Measurements from ENCODE around the gene NTM.

Gene NTM

GRCh38 chr11:132134322-132134721, 763.9 kb downstream of the NTM start:
- Histone ChIP-seq H3K27ac (ENCODE audit: low read depth, low read length) (no peak overlapping the region), H3K27me3 (ENCODE audit: control insufficient read depth in 1 of 2, insufficient read depth in 2 of 2, low read length in 2 of 2) (no peaks in the 10 kb centered on the region), H3K9me3 (ENCODE audit: control insufficient read depth in 1 of 2, low read length in 2 of 2) (no peaks in the 10 kb centered on the region), H3K9ac (ENCODE audit: low read depth in 1 of 2, low read length in 2 of 2) (no peak overlapping the region), H3K4me1 (ENCODE audit: control insufficient read depth in 1 of 2, insufficient read depth in 2 of 2, low read length in 2 of 2) (no peaks in the 10 kb centered on the region), H3K4me3 (ENCODE audit: low read depth in 1 of 2, low read length in 2 of 2) (no peak overlapping the region), H3K36me3 (ENCODE audit: control insufficient read depth in 1 of 2, insufficient read depth in 2 of 2, low read length in 2 of 2) (no peaks in the 10 kb centered on the region)

DNA sequence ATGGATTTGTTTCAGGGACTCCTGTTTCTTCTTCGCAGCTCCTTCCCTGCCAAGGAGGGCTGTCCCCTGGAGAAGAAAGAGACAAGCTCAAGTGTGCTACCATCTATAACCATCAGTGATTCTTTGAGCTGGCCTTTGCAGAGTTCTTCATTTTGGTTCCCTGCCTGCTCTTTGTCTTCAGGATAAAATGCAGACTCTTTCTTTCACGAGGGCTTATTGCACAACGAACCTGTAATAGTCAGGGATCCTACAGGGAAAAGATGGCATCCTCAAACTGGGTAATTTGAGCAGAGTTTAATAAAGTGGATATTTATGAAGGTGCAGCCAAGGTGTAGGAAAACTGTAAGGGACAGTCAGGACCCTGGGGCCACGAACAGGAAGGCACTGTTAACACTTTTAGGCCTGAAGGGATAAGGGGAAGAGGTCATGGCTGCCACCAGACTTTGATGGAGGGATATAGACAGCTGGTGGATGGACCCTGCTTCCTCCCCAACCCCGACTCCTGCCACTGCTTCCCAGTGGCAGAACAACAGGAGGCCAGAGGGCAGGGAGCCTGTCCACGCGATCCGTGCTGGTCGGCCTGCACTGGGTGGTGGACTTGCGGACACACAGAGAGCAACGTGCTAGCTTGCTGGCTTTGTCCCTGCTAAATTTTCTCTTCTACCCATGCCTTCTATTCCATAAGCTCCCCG, 767.0 kb downstream of the NTM start:
- Histone ChIP-seq H3K9ac (ENCODE audit: low read depth in 1 of 2, low read length in 2 of 2) (no peak overlapping the region), H3K27me3 (ENCODE audit: control insufficient read depth in 1 of 2, insufficient read depth in 2 of 2, low read length in 2 of 2) (no peaks in the 10 kb centered on the region), H3K9me3 (ENCODE audit: control insufficient read depth in 1 of 2, low read length in 2 of 2) (no peaks in the 10 kb centered on the region), H3K36me3 (ENCODE audit: control insufficient read depth in 1 of 2, insufficient read depth in 2 of 2, low read length in 2 of 2) (no peaks in the 10 kb centered on the region), H3K4me3 (ENCODE audit: low read depth in 1 of 2, low read length in 2 of 2) (no peak overlapping the region), H3K27ac (ENCODE audit: low read depth, low read length) (no peak overlapping the region), H3K4me1 (ENCODE audit: control insufficient read depth in 1 of 2, insufficient read depth in 2 of 2, low read length in 2 of 2) (no peaks in the 10 kb centered on the region)

DNA sequence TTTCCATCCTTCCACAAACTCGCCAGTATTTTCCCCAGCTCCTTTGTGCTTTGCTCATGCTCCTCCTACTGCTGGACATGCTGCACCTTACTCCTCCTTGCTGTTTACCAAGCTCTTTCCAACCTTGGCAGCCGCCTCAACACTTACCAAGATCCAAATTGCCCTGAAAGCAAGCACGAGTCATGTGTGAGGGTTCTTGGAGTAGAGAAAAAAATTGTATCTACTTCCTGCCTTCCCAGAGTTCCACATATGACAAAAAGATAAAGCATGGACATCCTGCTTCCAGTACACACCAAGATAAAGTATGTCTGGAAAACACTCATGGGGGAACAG, 767.5 kb downstream of the NTM start:
- Histone ChIP-seq H3K27me3 (ENCODE audit: control insufficient read depth in 1 of 2, insufficient read depth in 2 of 2, low read length in 2 of 2) (no peaks in the 10 kb centered on the region), H3K4me3 (ENCODE audit: low read depth in 1 of 2, low read length in 2 of 2) (no peak overlapping the region), H3K27ac (ENCODE audit: low read depth, low read length) (no peak overlapping the region), H3K9me3 (ENCODE audit: control insufficient read depth in 1 of 2, low read length in 2 of 2) (no peaks in the 10 kb centered on the region), H3K9ac (ENCODE audit: low read depth in 1 of 2, low read length in 2 of 2) (no peak overlapping the region), H3K4me1 (ENCODE audit: control insufficient read depth in 1 of 2, insufficient read depth in 2 of 2, low read length in 2 of 2) (no peaks in the 10 kb centered on the region), H3K36me3 (ENCODE audit: control insufficient read depth in 1 of 2, insufficient read depth in 2 of 2, low read length in 2 of 2) (no peaks in the 10 kb centered on the region)

DNA sequence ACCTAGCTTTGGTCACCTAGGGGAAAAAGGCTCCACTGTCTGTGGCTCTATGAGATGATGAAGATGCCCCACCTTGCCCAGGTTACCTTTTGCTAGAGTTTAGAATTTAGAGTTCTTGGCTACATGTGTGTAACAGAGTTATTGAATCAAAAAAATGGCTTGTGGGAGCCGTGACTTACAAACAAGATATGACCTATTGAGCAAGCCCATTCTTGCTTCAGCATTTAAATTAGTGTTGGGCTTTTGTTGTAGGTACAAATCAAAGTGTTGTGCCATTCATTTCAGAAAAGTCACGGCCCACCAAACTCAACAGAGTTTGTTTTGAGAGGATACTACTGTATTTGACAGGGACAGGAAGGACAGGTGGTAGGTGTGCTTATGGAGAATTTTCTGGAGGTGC, 768.8 kb downstream of the NTM start:
- Histone ChIP-seq H3K9ac (ENCODE audit: low read depth in 1 of 2, low read length in 2 of 2) (no peak overlapping the region), H3K9me3 (ENCODE audit: control insufficient read depth in 1 of 2, low read length in 2 of 2) (no peaks in the 10 kb centered on the region), H3K27ac (ENCODE audit: low read depth, low read length) (no peak overlapping the region), H3K36me3 (ENCODE audit: control insufficient read depth in 1 of 2, insufficient read depth in 2 of 2, low read length in 2 of 2) (no peaks in the 10 kb centered on the region), H3K4me3 (ENCODE audit: low read depth in 1 of 2, low read length in 2 of 2) (no peak overlapping the region), H3K4me1 (ENCODE audit: control insufficient read depth in 1 of 2, insufficient read depth in 2 of 2, low read length in 2 of 2) (no peaks in the 10 kb centered on the region), H3K27me3 (ENCODE audit: control insufficient read depth in 1 of 2, insufficient read depth in 2 of 2, low read length in 2 of 2) (no peaks in the 10 kb centered on the region)

DNA sequence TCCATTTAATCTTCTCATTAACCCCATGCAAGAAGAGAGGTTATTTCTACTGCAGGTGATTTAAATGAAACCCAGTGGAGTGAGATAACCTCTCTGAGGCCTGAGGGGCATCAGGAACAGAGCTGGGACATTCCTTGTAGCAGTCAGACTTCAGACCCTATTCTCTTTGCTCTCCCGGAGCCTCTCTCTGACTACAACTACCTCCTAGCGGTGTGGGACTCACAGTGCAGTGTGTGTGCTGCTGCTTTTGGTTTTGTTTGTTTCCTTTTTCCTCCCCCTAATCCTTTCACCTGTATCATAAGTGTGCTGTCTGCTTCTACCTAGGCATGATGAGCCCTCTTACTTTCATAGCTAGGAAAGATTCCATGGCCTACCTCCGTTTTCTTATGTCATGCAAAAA, 769.6 kb downstream of the NTM start:
- no peaks in the 10 kb centered on the region for H3K4me1 ChIP-seq (ENCODE audit: control insufficient read depth in 1 of 2, insufficient read depth in 2 of 2, low read length in 2 of 2)
- no peaks in the 10 kb centered on the region for H3K27me3 ChIP-seq (ENCODE audit: control insufficient read depth in 1 of 2, insufficient read depth in 2 of 2, low read length in 2 of 2)
- H3K9me3 ChIP-seq (ENCODE audit: control insufficient read depth in 1 of 2, low read length in 2 of 2): no peaks in the 10 kb centered on the region
- H3K9ac ChIP-seq (ENCODE audit: low read depth in 1 of 2, low read length in 2 of 2): no peak overlapping the region
- H3K4me3 ChIP-seq (ENCODE audit: low read depth in 1 of 2, low read length in 2 of 2): no peak overlapping the region
- no peaks in the 10 kb centered on the region for H3K36me3 ChIP-seq (ENCODE audit: control insufficient read depth in 1 of 2, insufficient read depth in 2 of 2, low read length in 2 of 2)
- H3K27ac ChIP-seq (ENCODE audit: low read depth, low read length): no peak overlapping the region

DNA sequence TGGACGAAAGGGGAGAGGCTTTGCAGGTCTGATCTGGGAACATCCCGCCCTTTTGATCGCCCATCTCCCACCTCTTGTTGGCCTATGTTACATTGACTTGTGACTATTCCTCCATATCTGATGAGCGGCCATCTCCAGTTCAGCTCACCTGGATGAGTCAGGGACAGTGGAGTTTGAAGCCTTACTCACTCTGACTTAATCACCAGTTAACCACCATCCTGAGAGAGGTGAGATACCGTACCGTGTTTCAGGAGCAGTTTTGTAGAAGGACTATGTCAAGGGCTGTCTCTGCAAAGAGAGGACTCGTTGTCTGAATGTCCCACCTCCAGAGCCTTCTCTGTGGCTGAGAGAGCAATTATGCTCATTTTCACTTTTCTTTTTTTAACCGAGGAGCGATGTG, 771.7 kb downstream of the NTM start:
- Histone ChIP-seq H3K4me3 (ENCODE audit: low read depth in 1 of 2, low read length in 2 of 2) (no peak overlapping the region), H3K4me1 (ENCODE audit: control insufficient read depth in 1 of 2, insufficient read depth in 2 of 2, low read length in 2 of 2) (no peaks in the 10 kb centered on the region), H3K36me3 (ENCODE audit: control insufficient read depth in 1 of 2, insufficient read depth in 2 of 2, low read length in 2 of 2) (no peaks in the 10 kb centered on the region), H3K27me3 (ENCODE audit: control insufficient read depth in 1 of 2, insufficient read depth in 2 of 2, low read length in 2 of 2) (no peaks in the 10 kb centered on the region), H3K9ac (ENCODE audit: low read depth in 1 of 2, low read length in 2 of 2) (no peak overlapping the region), H3K27ac (ENCODE audit: low read depth, low read length) (no peak overlapping the region), H3K9me3 (ENCODE audit: control insufficient read depth in 1 of 2, low read length in 2 of 2) (no peaks in the 10 kb centered on the region)

GRCh38 chr11:132142554-132142953, 772.1 kb downstream of the NTM start:
- no peak overlapping the region for H3K4me3 ChIP-seq (ENCODE audit: low read depth in 1 of 2, low read length in 2 of 2)
- H3K9ac ChIP-seq (ENCODE audit: low read depth in 1 of 2, low read length in 2 of 2): no peak overlapping the region
- no peaks in the 10 kb centered on the region for H3K4me1 ChIP-seq (ENCODE audit: control insufficient read depth in 1 of 2, insufficient read depth in 2 of 2, low read length in 2 of 2)
- H3K9me3 ChIP-seq (ENCODE audit: control insufficient read depth in 1 of 2, low read length in 2 of 2): no peaks in the 10 kb centered on the region
- no peaks in the 10 kb centered on the region for H3K27me3 ChIP-seq (ENCODE audit: control insufficient read depth in 1 of 2, insufficient read depth in 2 of 2, low read length in 2 of 2)
- H3K27ac ChIP-seq (ENCODE audit: low read depth, low read length): no peak overlapping the region
- no peaks in the 10 kb centered on the region for H3K36me3 ChIP-seq (ENCODE audit: control insufficient read depth in 1 of 2, insufficient read depth in 2 of 2, low read length in 2 of 2)

DNA sequence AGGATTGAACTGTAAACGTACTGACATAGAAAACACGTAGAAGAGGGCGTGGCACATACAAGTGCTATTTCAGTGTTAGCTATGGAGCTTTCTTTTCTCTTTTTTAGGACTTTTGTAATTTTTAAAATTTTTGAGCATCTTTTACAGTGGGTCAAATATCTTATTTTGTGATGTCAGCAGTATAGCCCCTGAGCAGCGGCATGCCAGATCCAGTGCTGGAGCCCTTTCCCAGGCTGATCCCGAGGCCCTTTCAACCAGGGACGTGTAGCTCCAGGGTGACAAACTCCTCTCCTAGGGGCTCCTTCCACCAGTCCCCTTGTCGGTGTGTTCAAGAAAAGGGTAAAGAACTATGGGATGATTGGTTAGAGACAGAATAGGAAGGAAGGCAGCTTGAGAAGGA, 777.0 kb downstream of the NTM start:
- Histone ChIP-seq H3K27me3 (ENCODE audit: control insufficient read depth in 1 of 2, insufficient read depth in 2 of 2, low read length in 2 of 2) (no peaks in the 10 kb centered on the region), H3K4me3 (ENCODE audit: low read depth in 1 of 2, low read length in 2 of 2) (no peak overlapping the region), H3K27ac (ENCODE audit: low read depth, low read length) (no peak overlapping the region), H3K4me1 (ENCODE audit: control insufficient read depth in 1 of 2, insufficient read depth in 2 of 2, low read length in 2 of 2) (no peaks in the 10 kb centered on the region), H3K9me3 (ENCODE audit: control insufficient read depth in 1 of 2, low read length in 2 of 2) (no peaks in the 10 kb centered on the region), H3K36me3 (ENCODE audit: control insufficient read depth in 1 of 2, insufficient read depth in 2 of 2, low read length in 2 of 2) (no peaks in the 10 kb centered on the region), H3K9ac (ENCODE audit: low read depth in 1 of 2, low read length in 2 of 2) (no peak overlapping the region)

DNA sequence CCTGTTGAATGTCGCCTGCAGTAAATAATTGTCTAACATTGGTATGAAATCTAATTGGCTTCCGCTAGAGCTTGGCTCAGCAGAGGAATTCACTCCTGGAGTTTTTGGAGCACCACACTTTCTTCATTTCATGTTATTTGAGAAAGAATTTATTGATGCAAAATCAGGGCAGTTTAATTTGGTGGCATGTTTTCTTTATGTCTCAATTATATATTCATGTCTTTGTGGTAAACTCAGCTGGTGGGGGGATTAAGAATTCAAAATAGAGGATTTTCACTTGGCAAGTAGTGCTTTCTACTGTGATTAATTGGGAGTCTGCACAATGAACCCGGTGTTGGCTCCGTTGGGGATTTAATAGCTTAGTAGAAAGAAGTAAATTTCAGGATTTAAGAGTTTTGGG, 784.4 kb downstream of the NTM start:
- Histone ChIP-seq H3K4me3 (ENCODE audit: low read depth in 1 of 2, low read length in 2 of 2) (no peak overlapping the region), H3K27me3 (ENCODE audit: control insufficient read depth in 1 of 2, insufficient read depth in 2 of 2, low read length in 2 of 2) (no peaks in the 10 kb centered on the region), H3K9ac (ENCODE audit: low read depth in 1 of 2, low read length in 2 of 2) (no peak overlapping the region), H3K27ac (ENCODE audit: low read depth, low read length) (no peak overlapping the region), H3K9me3 (ENCODE audit: control insufficient read depth in 1 of 2, low read length in 2 of 2) (no peaks in the 10 kb centered on the region), H3K4me1 (ENCODE audit: control insufficient read depth in 1 of 2, insufficient read depth in 2 of 2, low read length in 2 of 2) (no peaks in the 10 kb centered on the region), H3K36me3 (ENCODE audit: control insufficient read depth in 1 of 2, insufficient read depth in 2 of 2, low read length in 2 of 2) (no peaks in the 10 kb centered on the region)

- Histone ChIP-seq H3K27me3 (ENCODE audit: control insufficient read depth in 1 of 2, insufficient read depth in 2 of 2, low read length in 2 of 2) (no peaks in the 10 kb centered on the region), H3K27ac (ENCODE audit: low read depth, low read length) (no peak overlapping the region), H3K9ac (ENCODE audit: low read depth in 1 of 2, low read length in 2 of 2) (no peak overlapping the region), H3K9me3 (ENCODE audit: control insufficient read depth in 1 of 2, low read length in 2 of 2) (no peaks in the 10 kb centered on the region), H3K4me1 (ENCODE audit: control insufficient read depth in 1 of 2, insufficient read depth in 2 of 2, low read length in 2 of 2) (no peaks in the 10 kb centered on the region), H3K4me3 (ENCODE audit: low read depth in 1 of 2, low read length in 2 of 2) (no peak overlapping the region), H3K36me3 (ENCODE audit: control insufficient read depth in 1 of 2, insufficient read depth in 2 of 2, low read length in 2 of 2) (no peaks in the 10 kb centered on the region)
These were observed 787.7 kb downstream of the NTM start for GRCh38 chr11:132158091-132158490.

- no peak overlapping the region for H3K4me3 ChIP-seq (ENCODE audit: low read depth in 1 of 2, low read length in 2 of 2)
- H3K36me3 ChIP-seq (ENCODE audit: control insufficient read depth in 1 of 2, insufficient read depth in 2 of 2, low read length in 2 of 2): no peaks in the 10 kb centered on the region
- no peaks in the 10 kb centered on the region for H3K9me3 ChIP-seq (ENCODE audit: control insufficient read depth in 1 of 2, low read length in 2 of 2)
- H3K9ac ChIP-seq (ENCODE audit: low read depth in 1 of 2, low read length in 2 of 2): no peak overlapping the region
- no peaks in the 10 kb centered on the region for H3K4me1 ChIP-seq (ENCODE audit: control insufficient read depth in 1 of 2, insufficient read depth in 2 of 2, low read length in 2 of 2)
- no peak overlapping the region for H3K27ac ChIP-seq (ENCODE audit: low read depth, low read length)
- H3K27me3 ChIP-seq (ENCODE audit: control insufficient read depth in 1 of 2, insufficient read depth in 2 of 2, low read length in 2 of 2): no peaks in the 10 kb centered on the region
These were observed 788.3 kb downstream of the NTM start for GRCh38 chr11:132158696-132159095.
